K562 (cell line): ENCODE measurements around the gene FANCD2. TPM values are rescaled to one million over a fixed set of nuclear protein-coding genes. Genes with fewer than 3 reads are reported as not detected.

Experiments used
- BRCA1 ChIP-seq, 2 experiments: fragments of 450-650 bp in 1 of 2; sonication (generic) in 1 of 2; formaldehyde crosslinking in 1 of 2; IDR thresholded peaks; 2 replicates each; pipeline versions ENCODE4 v1.5.0 to v1.6.1; 2017 to 2020; ENCODE audit warnings: mild to moderate bottlenecking in 1 of 2, missing genetic modification reagents in 1 of 2
- EP300 ChIP-seq: IDR thresholded peaks from 2 replicates; pipeline ENCODE4 v1.6.1; 2012; ENCODE audit warnings: low read length, improper control_type of control experiment
- ETV5 ChIP-seq: sonication (generic); formaldehyde crosslinking; IDR thresholded peaks from 2 replicates; pipeline ENCODE4 v1.4.0; 2020; ENCODE audit warnings: low read depth, mild to moderate bottlenecking, missing genetic modification reagents
- GABPA ChIP-seq: fragments of 200-800 bp; sonication (Bioruptor generic); conservative IDR thresholded peaks from 2 replicates; pipeline ENCODE4 v1.6.1; 2016; ENCODE audit warnings: low read depth, missing genetic modification characterization, missing compliant biosample characterization
- HOMEZ ChIP-seq: fragments of 250-450 bp; sonication (Bioruptor Pico); IDR thresholded peaks from 2 replicates; pipeline ENCODE4 v1.4.0; 2020; ENCODE audit warnings: mild to moderate bottlenecking, moderate library complexity
- ILK ChIP-seq: fragments of 450-650 bp; IDR thresholded peaks from 2 replicates; pipeline ENCODE4 v1.6.1; 2016; ENCODE audit warnings: missing genetic modification characterization, low read depth, mild to moderate bottlenecking, missing compliant biosample characterization, moderate library complexity, borderline replicate concordance
- KLF16 ChIP-seq: IDR thresholded peaks from 2 replicates; pipeline ENCODE4 v1.6.1; 2016; ENCODE audit warnings: antibody characterized with exemption
- MAFK ChIP-seq: IDR thresholded peaks from 2 replicates; pipeline ENCODE4 v1.6.1; 2011; ENCODE audit warnings: low read length, improper control_type of control experiment
- MCM7 ChIP-seq, 2 experiments: fragments of 450-650 bp; IDR thresholded peaks; 2 replicates each; pipeline ENCODE4 v1.6.1; 2016 to 2018
- TAL1 ChIP-seq: fragments of 450-650 bp; IDR thresholded peaks from 2 replicates; pipeline ENCODE4 v1.6.1; 2016; ENCODE audit warnings: mild to moderate bottlenecking
- ZNF174 ChIP-seq: fragments of 250-450 bp; sonication (Bioruptor Pico); IDR thresholded peaks from 2 replicates; pipeline ENCODE4 v1.4.0; 2020; ENCODE audit warnings: mild to moderate bottlenecking
- ZNF41 ChIP-seq: fragments of 250-450 bp; sonication (Bioruptor Pico); conservative IDR thresholded peaks from 2 replicates; pipeline ENCODE4 v1.4.0; 2020; ENCODE audit warnings: mild to moderate bottlenecking
- ZSCAN29 ChIP-seq: fragments of 450-650 bp; IDR thresholded peaks from 2 replicates; pipeline ENCODE4 v1.6.1; 2017
- polyA plus RNA-seq, 8 experiments: library from polyadenylated mRNA; depleted of rRNA in 4 of 8; stranded (reverse) in 5 of 8; unstranded in 3 of 8; fragments of >200 nt; fragmentation: Nextera tagmentation in 2 of 8; fragmentation: Illumina TruSeq in 1 of 8; extraction: Ambion mirVana in 2 of 8; extraction: Trizol in 1 of 8; gene quantifications; 2 replicates each; pipeline versions ENCODE4 v1.2.1 to v1.2.3, GENCODE V29; 2011 to 2014; ENCODE audit warnings: inconsistent platforms in 1 of 8, missing spikeins in 1 of 8
- total RNA-seq, 7 experiments: library from RNA; depleted of rRNA in 6 of 7; stranded (reverse); fragments of >200 nt in 6 of 7; fragmentation: Illumina TruSeq in 2 of 7; extraction: Trizol in 2 of 7; gene quantifications; 2 replicates each; pipeline versions ENCODE4 v1.2.1 to v1.2.3, GENCODE V29; 2011 to 2021; ENCODE audit warnings: low replicate concordance in 1 of 7
- TF ChIP-seq, protein P1 (sequence below), 2 experiments: fragments of 450-650 bp; IDR thresholded peaks; 2 replicates each; pipeline ENCODE4 v1.6.1; 2018; ENCODE audit warnings: mild to moderate bottlenecking in 2 of 2, low read depth in 1 of 2; ENCODE audit not compliant: partially characterized antibody in 2 of 2
- TF ChIP-seq, protein P2 (sequence below), 2 experiments: fragments of 450-650 bp; conservative IDR thresholded peaks; 2 replicates each; pipeline ENCODE4 v1.6.1; 2017; ENCODE audit warnings: mild to moderate bottlenecking in 2 of 2, moderate library complexity in 2 of 2
- TF ChIP-seq, protein P3 (sequence below): sonication (generic); formaldehyde crosslinking; IDR thresholded peaks from 2 replicates; pipeline ENCODE4 v1.8.0; 2022; ENCODE audit warnings: mild to moderate bottlenecking, low read depth, missing genetic modification reagents
- TF ChIP-seq, protein P4 (sequence below), 2 experiments: fragments of 250-450 bp in 1 of 2; fragments of 450-650 bp in 1 of 2; sonication (Bioruptor Pico) in 1 of 2; IDR thresholded peaks; 2 replicates each; pipeline versions ENCODE4 v1.6.1 to v1.8.0; 2016 to 2021; ENCODE audit warnings: mild to moderate bottlenecking in 2 of 2, moderate library complexity in 2 of 2, missing compliant biosample characterization in 1 of 2, missing genetic modification characterization in 1 of 2

The FANCD2 gene
- total and polyA plus RNA-seq, 9 of the 15 experiments (the other 6 are each of a cell fraction or from before 2014, with no cell fraction given) = 59.4 to 137 (median 96.1) TPM

DNA sequence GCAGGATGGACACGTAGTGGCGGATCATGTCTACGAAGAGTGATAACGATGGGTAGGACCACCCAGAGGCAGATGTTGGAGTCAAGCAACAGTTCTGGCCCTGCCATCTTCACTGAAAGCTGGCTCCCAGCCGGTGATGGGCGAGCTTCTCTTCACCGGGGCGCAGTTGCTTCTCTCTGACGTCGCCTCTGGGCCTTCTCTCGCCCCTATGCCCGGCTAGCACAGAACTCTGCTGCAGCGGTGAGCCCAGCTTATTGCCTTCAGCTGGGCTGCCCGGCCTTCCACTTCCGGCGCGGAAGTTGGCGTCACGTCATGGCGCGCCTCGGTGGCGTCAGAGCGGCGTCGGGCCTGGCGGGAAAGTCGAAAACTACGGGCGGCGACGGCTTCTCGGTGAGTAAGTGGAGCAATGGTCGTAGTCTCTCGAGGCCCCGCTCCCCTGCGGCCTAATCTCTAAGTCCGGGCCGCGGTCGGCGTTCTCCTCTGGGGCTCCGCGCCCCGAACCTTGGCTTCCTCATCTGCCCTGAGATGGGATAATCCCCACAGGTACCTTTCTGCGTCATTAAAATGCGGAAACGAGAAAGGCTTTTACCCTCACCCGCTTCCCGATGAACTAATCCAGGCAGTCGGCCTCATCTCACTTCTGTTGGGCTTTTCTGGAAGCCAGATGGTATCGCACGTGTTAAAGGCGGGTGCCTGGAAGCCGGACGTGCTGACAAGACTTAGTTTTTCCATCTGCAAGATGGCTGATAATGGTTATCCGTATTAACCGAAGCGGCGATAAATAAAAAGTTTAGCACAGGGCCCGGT lies at the start of gene FANCD2 (continued):
- TF ChIP-seq, protein P1, sequence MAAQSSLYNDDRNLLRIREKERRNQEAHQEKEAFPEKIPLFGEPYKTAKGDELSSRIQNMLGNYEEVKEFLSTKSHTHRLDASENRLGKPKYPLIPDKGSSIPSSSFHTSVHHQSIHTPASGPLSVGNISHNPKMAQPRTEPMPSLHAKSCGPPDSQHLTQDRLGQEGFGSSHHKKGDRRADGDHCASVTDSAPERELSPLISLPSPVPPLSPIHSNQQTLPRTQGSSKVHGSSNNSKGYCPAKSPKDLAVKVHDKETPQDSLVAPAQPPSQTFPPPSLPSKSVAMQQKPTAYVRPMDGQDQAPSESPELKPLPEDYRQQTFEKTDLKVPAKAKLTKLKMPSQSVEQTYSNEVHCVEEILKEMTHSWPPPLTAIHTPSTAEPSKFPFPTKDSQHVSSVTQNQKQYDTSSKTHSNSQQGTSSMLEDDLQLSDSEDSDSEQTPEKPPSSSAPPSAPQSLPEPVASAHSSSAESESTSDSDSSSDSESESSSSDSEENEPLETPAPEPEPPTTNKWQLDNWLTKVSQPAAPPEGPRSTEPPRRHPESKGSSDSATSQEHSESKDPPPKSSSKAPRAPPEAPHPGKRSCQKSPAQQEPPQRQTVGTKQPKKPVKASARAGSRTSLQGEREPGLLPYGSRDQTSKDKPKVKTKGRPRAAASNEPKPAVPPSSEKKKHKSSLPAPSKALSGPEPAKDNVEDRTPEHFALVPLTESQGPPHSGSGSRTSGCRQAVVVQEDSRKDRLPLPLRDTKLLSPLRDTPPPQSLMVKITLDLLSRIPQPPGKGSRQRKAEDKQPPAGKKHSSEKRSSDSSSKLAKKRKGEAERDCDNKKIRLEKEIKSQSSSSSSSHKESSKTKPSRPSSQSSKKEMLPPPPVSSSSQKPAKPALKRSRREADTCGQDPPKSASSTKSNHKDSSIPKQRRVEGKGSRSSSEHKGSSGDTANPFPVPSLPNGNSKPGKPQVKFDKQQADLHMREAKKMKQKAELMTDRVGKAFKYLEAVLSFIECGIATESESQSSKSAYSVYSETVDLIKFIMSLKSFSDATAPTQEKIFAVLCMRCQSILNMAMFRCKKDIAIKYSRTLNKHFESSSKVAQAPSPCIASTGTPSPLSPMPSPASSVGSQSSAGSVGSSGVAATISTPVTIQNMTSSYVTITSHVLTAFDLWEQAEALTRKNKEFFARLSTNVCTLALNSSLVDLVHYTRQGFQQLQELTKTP (IDR thresholded peaks at IDR 0.05; ENCODE audit: low read depth in 1 of 2, partially characterized antibody in 2 of 2) = peak in 1 of 2 experiments; percentile 45
- TF ChIP-seq TAL1 = peak; percentile 56
- TF ChIP-seq ILK (tag) = no peak
- no peak for TF ChIP-seq BRCA1 (IDR thresholded peaks at IDR 0.05)
- no peak for TF ChIP-seq BRCA1 (CRISPR knock-in tag; IDR thresholded peaks at IDR 0.05)
- TF ChIP-seq MCM7 (IDR thresholded peaks at IDR 0.05) = no peak
- TF ChIP-seq ZNF41 (CRISPR knock-in tag) = no peak
- no peak for TF ChIP-seq ZNF174 (CRISPR knock-in tag)
- TF ChIP-seq MAFK = no peak
- TF ChIP-seq, protein P2, sequence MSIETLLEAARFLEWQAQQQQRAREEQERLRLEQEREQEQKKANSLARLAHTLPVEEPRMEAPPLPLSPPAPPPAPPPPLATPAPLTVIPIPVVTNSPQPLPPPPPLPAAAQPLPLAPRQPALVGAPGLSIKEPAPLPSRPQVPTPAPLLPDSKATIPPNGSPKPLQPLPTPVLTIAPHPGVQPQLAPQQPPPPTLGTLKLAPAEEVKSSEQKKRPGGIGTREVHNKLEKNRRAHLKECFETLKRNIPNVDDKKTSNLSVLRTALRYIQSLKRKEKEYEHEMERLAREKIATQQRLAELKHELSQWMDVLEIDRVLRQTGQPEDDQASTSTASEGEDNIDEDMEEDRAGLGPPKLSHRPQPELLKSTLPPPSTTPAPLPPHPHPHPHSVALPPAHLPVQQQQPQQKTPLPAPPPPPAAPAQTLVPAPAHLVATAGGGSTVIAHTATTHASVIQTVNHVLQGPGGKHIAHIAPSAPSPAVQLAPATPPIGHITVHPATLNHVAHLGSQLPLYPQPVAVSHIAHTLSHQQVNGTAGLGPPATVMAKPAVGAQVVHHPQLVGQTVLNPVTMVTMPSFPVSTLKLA (conservative IDR thresholded peaks at IDR 0.05) = peak; percentile 85 to 97
- TF ChIP-seq, protein P3, sequence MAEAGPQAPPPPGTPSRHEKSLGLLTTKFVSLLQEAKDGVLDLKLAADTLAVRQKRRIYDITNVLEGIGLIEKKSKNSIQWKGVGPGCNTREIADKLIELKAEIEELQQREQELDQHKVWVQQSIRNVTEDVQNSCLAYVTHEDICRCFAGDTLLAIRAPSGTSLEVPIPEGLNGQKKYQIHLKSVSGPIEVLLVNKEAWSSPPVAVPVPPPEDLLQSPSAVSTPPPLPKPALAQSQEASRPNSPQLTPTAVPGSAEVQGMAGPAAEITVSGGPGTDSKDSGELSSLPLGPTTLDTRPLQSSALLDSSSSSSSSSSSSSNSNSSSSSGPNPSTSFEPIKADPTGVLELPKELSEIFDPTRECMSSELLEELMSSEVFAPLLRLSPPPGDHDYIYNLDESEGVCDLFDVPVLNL (CRISPR knock-in tag) = peak; percentile 100
- no peak for TF ChIP-seq ZSCAN29
- no peak for TF ChIP-seq HOMEZ (CRISPR knock-in tag)
- TF ChIP-seq KLF16 = no peak
- TF ChIP-seq, protein P4, sequence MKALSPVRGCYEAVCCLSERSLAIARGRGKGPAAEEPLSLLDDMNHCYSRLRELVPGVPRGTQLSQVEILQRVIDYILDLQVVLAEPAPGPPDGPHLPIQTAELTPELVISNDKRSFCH (CRISPR knock-in tag; IDR thresholded peaks at IDR 0.05) = no peak
- TF ChIP-seq, protein P4 (tag; IDR thresholded peaks at IDR 0.05) = no peak
- peak; percentile 96 for TF ChIP-seq GABPA
- TF ChIP-seq EP300 = peak; percentile 58
- TF ChIP-seq ETV5 (CRISPR knock-in tag) = peak; percentile 90
